ENCODE data around the gene SLC29A4.

DNA sequence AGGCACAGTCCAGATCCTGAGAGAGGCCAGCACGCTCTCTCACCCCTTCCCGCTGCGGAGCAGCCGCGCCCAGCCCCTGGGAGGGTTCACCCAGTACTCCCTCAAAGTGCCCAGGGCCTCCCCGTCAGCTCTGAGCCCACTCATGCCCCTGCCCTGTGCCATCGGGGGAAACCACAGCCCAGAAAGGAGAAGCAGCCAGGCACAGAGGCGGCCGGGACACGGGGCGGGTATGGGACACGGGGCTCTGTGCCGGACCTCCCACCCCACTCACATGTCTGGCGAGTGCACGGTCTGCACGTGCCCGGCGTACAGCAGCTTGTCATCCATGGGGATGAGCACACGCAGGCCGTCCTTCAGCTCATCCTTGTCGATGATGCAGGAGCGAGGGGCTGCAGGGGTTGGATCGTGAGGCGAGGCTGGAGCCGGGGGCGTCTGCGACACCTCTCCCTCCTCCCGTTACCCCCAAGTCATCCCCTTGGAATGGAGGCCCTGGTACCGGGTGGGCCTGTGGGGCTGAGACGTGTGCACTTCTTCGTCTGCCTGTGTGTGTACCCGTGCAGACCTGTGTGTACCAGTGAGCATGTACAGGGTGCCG lies 38.2 kb downstream of the SLC29A4 start:
- TF ChIP-seq YY1 (IDR thresholded peaks at IDR 0.05; ENCODE audit: insufficient read depth, insufficient read length), result no peak
- TF ChIP-seq SUZ12 (IDR thresholded peaks at IDR 0.05; ENCODE audit: extremely low read depth, insufficient read depth, insufficient read length), result no peak
- TF ChIP-seq ZNF274 (IDR thresholded peaks at IDR 0.05; ENCODE audit: low read depth, low read length), result no peak
